NCI-H1694 (cell line): Measurements from ENCODE around the gene C17orf78.
"Not testable (repeated sequence)": the region's sequence is repeated elsewhere in the genome, so short reads cannot be mapped to it uniquely, and the experiment has no call there.

ENCODE experiments used
- DNase-seq: peaks from one replicate; lab custom pipeline; 2025; lab: John Stamatoyannopoulos, UW

The C17orf78 gene

GRCh38 chr17:37386462-37386861, 10.7 kb downstream of the C17orf78 start:
- DNase-seq = no peak

GRCh38 chr17:37388266-37388665, 12.5 kb downstream of the C17orf78 start:
- no peak for DNase-seq

DNA sequence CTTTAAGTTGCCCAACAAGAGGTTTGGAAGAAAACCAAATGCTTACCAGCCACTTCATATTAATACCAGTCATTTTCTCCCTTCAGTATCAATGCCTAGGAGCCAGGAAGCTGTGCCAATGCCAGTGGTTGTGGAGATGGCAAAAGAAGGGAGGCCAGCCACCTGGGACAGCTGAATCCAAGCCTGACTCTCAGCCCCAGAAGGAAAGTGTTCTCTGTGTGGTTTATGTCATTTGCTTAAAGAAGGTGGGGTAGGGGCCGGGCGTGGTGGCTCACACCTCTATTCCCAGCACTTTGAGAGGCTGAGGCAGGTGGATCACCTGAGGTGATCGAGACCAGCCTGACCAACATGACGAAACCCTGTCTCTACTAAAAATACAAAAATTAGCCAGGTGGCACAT, 13.4 kb downstream of the C17orf78 start:
- DNase-seq = no peak

DNA sequence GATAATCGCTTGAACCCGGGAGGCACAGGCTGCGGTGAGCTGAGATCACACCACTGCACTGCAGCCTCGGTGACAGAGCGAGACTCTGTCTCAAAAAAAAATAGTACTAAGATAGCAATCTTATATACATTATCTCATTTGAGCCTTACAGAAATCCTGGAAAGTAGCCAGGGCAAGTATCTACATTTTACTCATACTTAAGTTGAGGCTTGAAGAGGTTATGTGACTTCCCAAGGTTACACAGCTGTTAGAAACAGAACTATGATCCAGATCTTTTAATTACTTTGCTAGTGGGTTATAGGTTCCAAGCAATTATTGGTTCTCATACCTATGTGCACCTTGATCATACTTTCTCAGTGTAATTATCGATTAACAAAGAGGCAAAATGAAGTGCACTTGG, 15.4 kb downstream of the C17orf78 start:
- no peak for DNase-seq

GRCh38 chr17:37392024-37392590, 16.3 kb downstream of the C17orf78 start:
- no peak for DNase-seq

- no peak for DNase-seq
Measured at GRCh38 chr17:37393352-37393751, 17.6 kb downstream of the C17orf78 start.

DNA sequence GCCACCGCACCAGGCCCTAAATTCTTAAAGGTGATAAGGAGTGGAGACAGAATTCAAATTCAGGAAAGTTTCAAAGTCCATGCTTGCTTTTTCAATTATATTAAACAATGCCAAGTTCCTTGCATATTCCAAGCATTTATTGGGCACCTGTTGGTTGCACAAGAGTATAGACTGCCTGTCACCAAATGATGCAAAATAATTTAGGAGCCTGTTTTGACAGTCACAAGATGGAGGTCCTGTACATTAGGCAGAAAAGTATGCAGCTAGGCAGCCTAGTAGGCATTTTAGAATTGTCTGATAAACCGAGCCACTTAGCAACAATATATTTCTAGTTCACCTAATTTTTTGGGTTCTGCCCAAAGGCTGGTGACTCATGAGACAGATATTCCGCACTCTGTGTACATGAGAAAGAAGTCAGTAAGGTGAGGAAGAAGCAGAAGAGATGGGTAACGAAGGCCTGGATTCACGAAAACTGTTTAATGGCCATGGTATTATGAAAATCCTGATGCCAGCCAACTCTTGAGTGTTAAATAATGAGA, 23.5 kb downstream of the C17orf78 start:
- no peak for DNase-seq

DNA sequence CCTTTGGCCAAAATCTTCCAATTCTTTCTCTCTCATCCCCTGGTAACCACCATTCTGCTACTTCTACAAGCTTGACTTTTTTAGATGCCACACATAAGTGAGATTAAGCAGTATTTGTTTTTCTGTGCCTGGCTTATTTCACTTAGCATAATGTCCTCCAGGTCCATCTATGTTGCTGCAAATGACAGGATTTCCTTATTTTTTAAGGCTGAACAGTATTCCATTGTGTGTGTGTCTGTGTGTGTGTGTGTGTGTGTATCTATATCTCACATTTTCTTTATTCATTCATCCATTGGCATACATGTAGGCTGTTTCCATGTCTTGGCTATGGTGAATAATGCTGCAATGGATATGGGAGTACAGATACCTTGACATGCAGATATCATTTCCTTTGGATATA, 24.7 kb downstream of the C17orf78 start:
- no peak for DNase-seq

DNA sequence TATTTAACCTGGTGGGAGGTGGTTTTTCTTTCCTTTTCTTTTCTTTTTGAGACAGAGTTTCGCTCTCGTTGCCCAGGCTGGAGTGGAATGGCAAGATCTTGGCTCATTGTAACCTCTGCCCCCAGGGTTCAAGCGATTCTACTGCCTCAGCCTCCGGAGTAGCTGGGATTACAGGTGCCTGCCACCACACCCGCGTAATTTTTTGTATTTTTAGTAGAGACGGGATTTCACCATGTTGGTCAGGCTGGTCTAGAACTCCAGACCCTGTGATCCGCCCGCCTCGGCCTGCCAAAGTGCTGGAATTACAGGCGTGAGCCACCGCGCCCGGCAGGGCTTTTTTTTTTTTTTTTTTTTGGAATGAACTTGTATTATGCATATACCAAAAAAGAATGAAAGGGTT, 29.7 kb downstream of the C17orf78 start:
- DNase-seq = not testable (repeated sequence)

GRCh38 chr17:37405955-37406634, 30.3 kb downstream of the C17orf78 start:
- DNase-seq = no peak

- DNase-seq = peak; percentile 68
Measured at GRCh38 chr17:37406635-37407461, 31.1 kb downstream of the C17orf78 start, which contains the start of the genes ACACA and TADA2A. TSS of gene ACACA (minus strand) at chr17:37406836. CDS start at chr17:37406299, 537 bp downstream. TSS of gene TADA2A (plus strand) at chr17:37406886. CDS start at chr17:37411366, 4,480 bp downstream.

DNA sequence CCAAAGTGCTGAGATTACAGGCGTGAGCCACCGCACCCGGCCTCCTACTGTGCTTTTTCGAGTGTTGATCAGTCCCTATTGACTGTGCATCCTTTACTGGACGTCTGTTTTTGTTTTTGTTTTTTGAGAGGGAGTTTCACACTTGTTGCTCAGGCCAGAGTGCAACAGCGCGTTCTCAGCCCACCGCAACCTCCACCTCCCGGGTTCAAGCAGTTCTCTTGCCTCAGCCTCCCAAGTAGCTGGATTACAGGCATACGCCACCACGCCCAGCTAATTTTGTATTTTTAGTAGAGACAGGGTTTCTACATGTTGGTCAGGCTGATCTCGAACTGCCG, 32.3 kb downstream of the C17orf78 start:
- DNase-seq = not testable (repeated sequence)

DNA sequence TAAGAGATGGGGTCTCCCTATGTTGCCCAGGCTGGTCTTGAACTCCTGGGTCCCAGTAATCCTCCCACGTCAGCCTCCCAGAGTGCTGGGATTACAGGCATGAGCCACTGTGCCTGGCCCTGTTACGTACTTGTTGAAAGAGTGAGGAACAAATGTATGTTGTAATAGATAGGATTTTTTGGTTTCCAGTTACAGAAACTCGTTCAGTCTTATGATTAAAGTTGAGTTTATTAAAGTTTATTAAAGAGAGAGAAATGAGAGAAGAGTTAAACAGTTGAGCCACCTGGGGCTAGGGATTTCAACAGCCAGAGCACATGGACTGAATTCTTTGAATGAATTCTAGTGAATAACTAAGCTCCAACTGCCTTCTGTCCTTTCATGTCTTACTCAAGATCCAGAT, 34.6 kb downstream of the C17orf78 start:
- no peak for DNase-seq

GRCh38 chr17:37413875-37414519, 38.2 kb downstream of the C17orf78 start:
- no peak for DNase-seq

DNA sequence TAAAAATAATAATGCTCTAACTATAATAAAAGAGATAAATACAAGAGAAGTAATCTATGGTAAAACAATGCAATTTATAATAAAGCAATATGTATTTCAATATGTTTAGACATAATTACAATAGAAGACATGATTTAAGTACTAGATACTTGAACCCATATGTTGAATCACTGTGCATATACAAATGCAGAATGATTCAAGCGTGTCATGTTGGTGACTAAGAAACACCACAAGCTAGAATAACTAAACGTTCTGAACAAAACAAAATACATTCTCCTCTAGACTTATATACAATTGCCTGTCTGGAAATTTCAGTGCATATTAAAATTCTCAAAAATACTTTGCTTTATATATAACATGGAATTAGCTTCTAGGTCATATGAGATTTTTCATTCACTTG, 42.1 kb downstream of the C17orf78 start:
- no peak for DNase-seq

DNA sequence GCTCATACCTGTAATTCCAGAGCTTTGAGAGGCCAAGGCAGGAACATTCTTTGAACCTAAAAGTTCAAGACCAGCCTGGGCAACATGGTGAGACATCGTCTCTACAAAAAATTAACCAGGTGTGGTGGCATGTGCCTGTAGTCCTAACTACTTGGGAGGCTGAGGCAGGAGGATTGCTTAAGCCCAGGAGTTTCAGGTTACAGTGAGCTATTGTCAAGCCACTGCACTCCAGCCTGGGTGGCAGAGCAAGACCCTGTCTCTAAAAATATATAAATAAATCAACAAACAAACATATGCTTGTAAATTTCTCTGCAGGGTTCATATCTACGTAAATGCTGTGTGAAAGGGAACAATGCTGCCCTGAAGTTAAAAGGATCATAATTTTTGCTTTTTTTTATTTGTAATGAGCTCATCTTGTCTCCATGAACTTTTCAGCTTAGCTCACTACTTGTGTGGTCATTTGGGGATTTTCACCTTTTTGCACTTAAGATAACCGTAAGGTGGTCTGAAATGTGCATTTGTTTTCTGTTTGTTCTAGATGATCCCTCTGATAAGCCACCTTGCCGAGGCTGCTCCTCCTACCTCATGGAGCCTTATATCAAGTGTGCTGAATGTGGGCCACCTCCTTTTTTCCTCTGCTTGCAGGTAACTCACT, 47.3 kb downstream of the C17orf78 start:
- DNase-seq = no peak

GRCh38 chr17:37425268-37425667, 49.5 kb downstream of the C17orf78 start:
- DNase-seq = no peak

GRCh38 chr17:37429039-37429438, 53.3 kb downstream of the C17orf78 start:
- DNase-seq = no peak

DNA sequence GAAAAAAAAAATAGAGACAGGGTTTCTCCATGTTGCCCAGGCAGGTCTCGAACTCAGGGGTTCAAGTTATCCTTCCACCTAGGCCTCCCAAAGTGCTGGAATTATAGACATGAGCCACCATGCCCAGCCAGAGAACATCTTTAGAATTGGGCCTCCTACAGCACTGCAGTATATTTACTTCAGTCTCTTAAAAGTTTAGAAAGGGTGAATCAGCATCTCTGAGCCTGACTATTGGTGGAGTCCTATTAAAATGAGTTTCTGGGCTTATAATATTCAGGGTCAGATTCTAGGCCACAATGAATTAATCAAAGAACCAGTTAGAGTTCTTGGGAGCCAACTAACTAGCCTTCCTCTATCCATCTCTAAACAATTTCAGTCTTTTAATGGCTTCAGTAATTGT, 53.7 kb downstream of the C17orf78 start:
- DNase-seq = no peak

DNA sequence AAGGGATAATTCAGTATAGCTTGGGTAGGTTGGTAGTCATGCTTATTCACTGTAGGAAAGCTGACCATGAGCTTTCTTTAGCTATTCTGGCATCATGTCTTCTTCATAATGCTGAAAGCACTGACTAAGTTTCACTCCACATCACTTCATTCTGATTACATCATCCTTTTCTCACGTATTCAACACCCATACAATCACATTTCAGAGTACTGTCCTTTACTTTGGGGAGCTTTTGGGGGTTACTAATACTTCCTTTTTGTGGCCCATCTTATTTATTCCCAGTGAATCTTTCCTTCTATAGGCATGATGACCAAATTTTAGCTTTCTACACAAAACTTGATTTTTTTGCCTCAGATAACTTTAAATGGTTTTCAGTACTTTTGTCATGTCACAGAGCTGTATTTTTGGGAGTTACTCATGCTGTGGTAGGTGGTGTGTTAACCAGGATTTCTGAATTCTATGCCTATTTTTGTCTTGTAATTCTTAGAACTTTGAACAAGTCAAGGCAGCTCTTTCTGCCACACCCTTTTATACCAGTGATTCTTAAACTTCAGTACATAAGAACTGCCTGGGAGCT, 54.4 kb downstream of the C17orf78 start:
- DNase-seq = no peak

- DNase-seq = no peak
Measured at GRCh38 chr17:37432671-37433070, 56.9 kb downstream of the C17orf78 start.
